Endodermal cell (in vitro differentiated cells): Measurements from ENCODE around the gene ZNF275. TPM values are rescaled to one million over a fixed set of nuclear protein-coding genes. Genes with fewer than 3 reads are reported as not detected.
"Not testable (repeated sequence)": the region's sequence is repeated elsewhere in the genome, so short reads cannot be mapped to it uniquely, and the experiment has no call there.

ENCODE experiments used
- DNase-seq: peaks from one replicate; pipeline ENCODE4 v3.0.0-alpha.2; 2017
- H3K27ac ChIP-seq: 2 replicates; pipeline ENCODE4 v1.5.1; 2013; ENCODE audit warnings: mild to moderate bottlenecking, low read depth, low read length, moderate library complexity
- H3K27me3 ChIP-seq: 2 replicates; pipeline ENCODE4 v1.6.1; 2013; ENCODE audit warnings: mild to moderate bottlenecking, low read length, moderate library complexity; ENCODE audit not compliant: insufficient read depth, control insufficient read depth, poor library complexity, severe bottlenecking
- H3K36me3 ChIP-seq: 2 replicates; pipeline ENCODE4 v1.7.0; 2013; ENCODE audit warnings: mild to moderate bottlenecking, low read length, moderate library complexity; ENCODE audit not compliant: control insufficient read depth, insufficient read depth
- H3K4me1 ChIP-seq: one replicate; pipeline ENCODE4 v1.7.0; 2013; ENCODE audit warnings: low read length; ENCODE audit not compliant: control insufficient read depth, insufficient read depth
- H3K4me3 ChIP-seq: 2 replicates; pipeline ENCODE4 v1.5.1; 2013; ENCODE audit warnings: mild to moderate bottlenecking, low read length, moderate library complexity
- H3K9ac ChIP-seq: 2 replicates; pipeline ENCODE4 v1.6.1; 2013; ENCODE audit warnings: mild to moderate bottlenecking, low read length, moderate library complexity; ENCODE audit not compliant: poor library complexity, severe bottlenecking; ENCODE audit errors: extremely low read depth
- H3K9me3 ChIP-seq: 2 replicates; pipeline ENCODE4 v1.6.1; 2013; ENCODE audit warnings: mild to moderate bottlenecking, low read length, moderate library complexity; ENCODE audit not compliant: control insufficient read depth
- H3K27ac Mint-ChIP-seq: 2 replicates; pipeline ENCODE4 v1.8.0; 2020; ENCODE audit warnings: mixed read lengths
- H3K27me3 Mint-ChIP-seq: 2 replicates; pipeline ENCODE4 v1.8.0; 2021; ENCODE audit warnings: mild to moderate bottlenecking, mixed read lengths; ENCODE audit not compliant: insufficient read depth
- H3K36me3 Mint-ChIP-seq: 2 replicates; pipeline ENCODE4 v1.8.0; 2020; ENCODE audit warnings: low read depth, mixed read lengths
- H3K4me1 Mint-ChIP-seq: 2 replicates; pipeline ENCODE4 v1.8.0; 2020; ENCODE audit warnings: mixed read lengths
- H3K4me3 Mint-ChIP-seq: 2 replicates; pipeline ENCODE4 v1.8.0; 2020; ENCODE audit warnings: mild to moderate bottlenecking, moderate library complexity, mixed read lengths
- H3K9me3 Mint-ChIP-seq: 2 replicates; pipeline ENCODE4 v1.8.0; 2020; ENCODE audit warnings: mild to moderate bottlenecking, mixed read lengths
- CTCF ChIP-seq: fragments of 200-600 bp; sonication (generic); conservative IDR thresholded peaks from 2 replicates; pipeline ENCODE4 v1.5.0; 2021; ENCODE audit warnings: antibody characterized with exemption, mild to moderate bottlenecking
- WGBS, 2 experiments: methylation state at CpG; one replicate each; pipeline versions ENCODE4 v1.1.5 to v1.1.7; 2013; ENCODE audit warnings: missing lambda C conversion rate in 2 of 2, mixed read lengths in 1 of 2; ENCODE audit not compliant: insufficient coverage in 1 of 2, insufficient read length in 1 of 2; 5-methylcytosine and 5-hydroxymethylcytosine counted together
- total RNA-seq, 2 donors: library from RNA; stranded (reverse); fragmentation: NEBNext Ultra II Directional in 1 of 2; extraction: Animal tissue kit (Norgen Biotek cat#: 25700) in 1 of 2; gene quantifications; 2 replicates in 1 of 2; 3 replicates in 1 of 2; pipeline ENCODE4 v1.2.1, GENCODE V29; 2021

ZNF275 gene
- total RNA-seq, 2 donors from 2014 or later: 11.0 to 12.6 TPM

GRCh38 chrX:153382563-153383482, 48.9 kb downstream of the ZNF275 start:
- DNase-seq: no peak
- no peaks in the 10 kb centered on the region for H3K9me3 ChIP-seq
- no peaks in the 10 kb centered on the region for H3K36me3 ChIP-seq
- no peak overlapping the region for H3K27ac ChIP-seq
- Mint-ChIP-seq H3K36me3 (no peaks in the 10 kb centered on the region), H3K9me3 (peaks cover 48% of the 10 kb centered on the region), H3K27ac (no peak overlapping the region), H3K27me3 (peaks cover 1% of the 10 kb centered on the region), H3K4me1 (no peaks in the 10 kb centered on the region), H3K4me3 (no peak overlapping the region)
- 89% methylated on average over 3 of the region's 3 CpGs; no CpG with 5 or more reads in 1 of the 2 experiments for WGBS, 2 experiments
- no peaks in the 10 kb centered on the region for H3K4me1 ChIP-seq
- H3K4me3 ChIP-seq: no peak overlapping the region
- H3K9ac ChIP-seq: no peak overlapping the region
- TF ChIP-seq CTCF: no peak
- no peaks in the 10 kb centered on the region for H3K27me3 ChIP-seq

- Histone ChIP-seq H3K27ac (no peak overlapping the region), H3K9me3 (no peaks in the 10 kb centered on the region), H3K36me3 (no peaks in the 10 kb centered on the region), H3K4me1 (no peaks in the 10 kb centered on the region), H3K4me3 (no peak overlapping the region), H3K9ac (no peak overlapping the region), H3K27me3 (no peaks in the 10 kb centered on the region)
- DNase-seq: no peak
- Mint-ChIP-seq H3K4me3 (no peak overlapping the region), H3K27ac (no peak overlapping the region), H3K4me1 (no peaks in the 10 kb centered on the region), H3K36me3 (no peaks in the 10 kb centered on the region), H3K9me3 (peaks cover 41% of the 10 kb centered on the region), H3K27me3 (no peaks in the 10 kb centered on the region)
- no peak for TF ChIP-seq CTCF
- 86 to 100% methylated on average over 1 to 5 of the region's 6 CpGs for WGBS, 2 experiments
Measured at GRCh38 chrX:153384390-153384789, 50.4 kb downstream of the ZNF275 start.

- H3K9me3 ChIP-seq, DNase-seq, H3K27me3 ChIP-seq, H3K27ac ChIP-seq, H3K4me1 Mint-ChIP-seq, H3K4me1 ChIP-seq, H3K36me3 Mint-ChIP-seq, H3K36me3 ChIP-seq, H3K4me3 ChIP-seq, H3K27me3 Mint-ChIP-seq, H3K27ac Mint-ChIP-seq, H3K4me3 Mint-ChIP-seq, H3K9ac ChIP-seq: not testable (repeated sequence)
- 83 to 88% methylated on average over 1 to 2 of the region's 2 CpGs for WGBS, 2 experiments
- H3K9me3 Mint-ChIP-seq: peaks cover 35% of the 10 kb centered on the region
Measured at GRCh38 chrX:153384973-153385372, 51.0 kb downstream of the ZNF275 start.
